Fibroblast of pulmonary artery (primary cell): ENCODE data around the gene DVL2.
A peak's percentile ranks its signal among the peaks of the same experiment; 100 is the strongest.

Source experiments
- DNase-seq: peaks from one replicate; pipeline ENCODE4 v3.0.0-alpha.2; 2010; ENCODE audit warnings: low read depth
- H3K4me3 ChIP-seq: replicated peaks from 2 replicates; pipeline ENCODE4 v1.5.1; 2011; ENCODE audit warnings: low read depth, mild to moderate bottlenecking, control low read depth, low read length, moderate library complexity
- CTCF ChIP-seq: IDR thresholded peaks from 2 replicates; pipeline ENCODE4 v1.5.1; 2011; ENCODE audit warnings: mild to moderate bottlenecking, control low read depth, low read length, inconsistent platforms; ENCODE audit errors: missing control alignments

DVL2 gene

GRCh38 chr17:7241090-7241733, 6.9 kb upstream of the DVL2 start:
- DNase-seq = no peak
- no peak for TF ChIP-seq CTCF
- peak overlapping the region; percentile 81 for H3K4me3 ChIP-seq

GRCh38 chr17:7240375-7240774, 6.1 kb upstream of the DVL2 start:
- H3K4me3 ChIP-seq = peak overlapping the region; percentile 81
- TF ChIP-seq CTCF = no peak
- no peak for DNase-seq

- peak; percentile 99 for DNase-seq
- TF ChIP-seq CTCF = no peak
- peak within 1 kb of the TSS; percentile 81 for H3K4me3 ChIP-seq
Observed at GRCh38 chr17:7239091-7240027, 5.0 kb upstream of the DVL2 start, which contains the start of gene PHF23. PHF23 (minus strand) TSS chr17:7239457; CDS start chr17:7239279, 178 bp downstream.

- H3K4me3 ChIP-seq = peak overlapping the region; percentile 71
- DNase-seq = no peak
- TF ChIP-seq CTCF = no peak
Observed at GRCh38 chr17:7238420-7239090, 4.2 kb upstream of the DVL2 start.

GRCh38 chr17:7237761-7238419, 3.6 kb upstream of the DVL2 start:
- peak; percentile 67 for DNase-seq
- peak overlapping the region; percentile 71 for H3K4me3 ChIP-seq
- no peak for TF ChIP-seq CTCF

GRCh38 chr17:7237266-7237760, 3.0 kb upstream of the DVL2 start:
- H3K4me3 ChIP-seq = peak overlapping the region; percentile 71
- DNase-seq = no peak
- TF ChIP-seq CTCF = no peak
